Renal cortex interstitium (tissue), 11 donors: ENCODE data around the gene TREM1. TPM values are rescaled to one million over a fixed set of nuclear protein-coding genes. Genes with fewer than 3 reads are reported as not detected.

Experiments used
- DNase-seq, 11 donors: peaks; one replicate each; pipeline ENCODE4 v3.0.0-alpha.2; 2013; ENCODE audit warnings: low read depth in 9 of 11, low spot score in 4 of 11; ENCODE audit errors: extremely low read depth in 1 of 11
- polyA plus RNA-seq, 3 donors: library from polyadenylated mRNA; unstranded; fragments of 120-200 nt; gene quantifications; one replicate each; pipeline ENCODE4 v1.2.1, GENCODE V29; 2013; ENCODE audit not compliant: insufficient read length in 3 of 3

The TREM1 gene
- polyA plus RNA-seq, 3 donors, result 0.07 to 0.42 (median 0.38) TPM

DNA sequence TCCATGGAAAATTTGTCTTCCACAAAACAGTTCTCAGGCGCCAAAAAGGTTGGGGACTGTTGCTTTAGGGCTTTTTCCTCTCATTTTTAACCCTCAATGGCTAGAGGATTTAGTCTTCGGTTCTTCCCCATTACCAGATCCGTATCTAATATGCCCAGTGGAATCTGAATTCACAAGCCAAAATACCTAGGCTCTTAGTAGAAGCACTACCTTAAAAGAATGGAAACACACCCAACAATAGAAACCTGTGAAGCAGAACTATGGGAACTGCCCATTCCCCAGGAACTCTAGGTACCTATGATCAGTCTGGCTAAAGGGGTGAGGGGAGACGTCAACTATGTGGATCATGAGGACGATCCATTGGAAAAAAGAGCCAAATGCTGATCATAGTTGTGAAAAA lies 55.2 kb downstream of the TREM1 start:
- no peak for DNase-seq

- no peak for DNase-seq
Measured at GRCh38 chr6:41229721-41230120, 56.8 kb downstream of the TREM1 start.

DNA sequence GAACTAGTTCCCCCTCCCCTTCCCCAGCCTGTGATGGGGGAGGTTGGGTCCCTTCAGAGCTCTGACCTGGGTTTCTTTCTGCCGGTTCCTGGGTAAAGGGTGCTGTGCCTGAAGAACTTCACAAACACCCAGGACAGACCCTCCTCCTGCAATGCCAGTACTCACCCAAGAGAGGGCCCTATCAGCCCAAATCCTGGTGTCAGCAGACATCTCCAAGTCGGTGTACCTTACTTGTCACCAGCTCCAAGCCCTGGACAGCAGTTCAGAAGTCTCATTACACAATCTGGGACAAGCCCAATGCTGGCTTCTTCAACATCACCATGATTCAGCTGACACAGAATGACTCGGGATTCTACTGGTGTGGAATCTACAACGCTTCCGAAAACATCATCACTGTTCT lies 57.9 kb downstream of the TREM1 start:
- no peak for DNase-seq

- DNase-seq, result no peak
Measured at GRCh38 chr6:41228096-41228495, 58.4 kb downstream of the TREM1 start, which contains the start of gene TREML4. Gene TREML4 (plus strand): TSS chr6:41228349. CDS start chr6:41228428, 79 bp downstream.

DNA sequence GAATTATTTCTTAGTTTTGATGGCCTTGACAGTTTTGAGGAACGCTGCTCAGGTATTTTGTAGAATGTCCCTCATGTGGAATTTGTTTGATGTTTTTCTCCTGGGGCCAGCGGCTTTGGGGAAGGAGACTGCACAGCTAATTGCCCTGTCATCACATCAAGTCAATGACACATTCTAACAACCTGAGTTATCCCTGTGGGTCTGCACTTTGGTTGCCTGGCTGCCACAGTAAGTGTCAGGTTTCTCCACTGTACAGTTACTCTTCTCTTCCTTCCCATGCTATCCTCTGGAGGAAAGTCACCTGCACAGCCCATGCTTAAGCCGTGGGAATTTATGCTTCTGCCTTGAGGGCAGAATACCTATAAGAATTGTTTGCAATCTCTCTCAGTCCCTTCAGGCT lies 59.7 kb downstream of the TREM1 start:
- DNase-seq, result peak in 9 of 11 donors; percentile 4 to 48 (median 17)

DNA sequence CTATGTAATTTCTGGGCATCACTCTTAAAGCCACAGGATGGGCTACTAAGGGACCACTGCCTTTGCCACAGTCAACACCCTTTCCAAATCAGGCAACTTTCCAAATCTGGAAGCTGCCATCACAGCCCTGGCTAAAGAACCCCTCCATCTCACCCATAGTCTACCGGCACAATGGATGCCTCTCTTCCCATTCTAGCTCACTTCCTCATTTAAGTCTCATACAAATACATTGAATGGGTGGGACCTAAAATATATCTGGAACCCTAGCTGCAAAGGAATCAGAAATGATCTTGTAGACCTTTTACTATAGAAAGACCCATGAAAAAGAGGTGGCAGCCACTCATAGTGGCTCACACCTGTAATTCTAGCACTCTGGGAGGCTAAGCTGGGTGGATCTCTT lies 61.7 kb downstream of the TREM1 start:
- no peak for DNase-seq

Other genes starting within 250 kb of the TREM1 start
- gene UNC5CL, start 247.5 kb downstream of the TREM1 start, polyA plus RNA-seq, result 10 to 100 TPM in 1 of 3 donors, 1 to 10 TPM in 2; 4.9 to 16.2 (median 6.9) TPM
- gene TSPO2, start 244.2 kb downstream of the TREM1 start, polyA plus RNA-seq, result 1 to 10 TPM in 1 of 3 donors, under 1 TPM in 2; 0.82 to 1.1 (median 0.86) TPM
- gene APOBEC2, start 233.5 kb downstream of the TREM1 start, polyA plus RNA-seq, result under 1 TPM; 0.22 to 0.82 (median 0.26) TPM
- 10 to 100 TPM; 56.4 to 66.3 (median 59.2) TPM for gene OARD1, start 214.3 kb downstream of the TREM1 start, polyA plus RNA-seq
- 10 to 100 TPM; 47.1 to 54.6 (median 53.3) TPM for gene NFYA, start 213.7 kb downstream of the TREM1 start, polyA plus RNA-seq
- 1 to 10 TPM in 2 of 3 donors, under 1 TPM in 1; 0.45 to 1.2 (median 1.2) TPM for gene TREML1, start 132.3 kb downstream of the TREM1 start, polyA plus RNA-seq
- gene TREM2, start 123.6 kb downstream of the TREM1 start, polyA plus RNA-seq, result under 1 TPM; 0.15 to 0.67 (median 0.65) TPM
- gene TREML2, start 85.5 kb downstream of the TREM1 start, polyA plus RNA-seq, result under 1 TPM; 0.06 to 0.18 (median 0.16) TPM
- not detected for gene TREML4, start 58.3 kb downstream of the TREM1 start, polyA plus RNA-seq
- not detected for gene NCR2, start 48.9 kb upstream of the TREM1 start, polyA plus RNA-seq